Raji (cell line): Measurements from ENCODE around the gene XRCC3.

Source experiments
- POLR2A ChIP-seq: IDR thresholded peaks from 2 replicates; pipeline ENCODE4 v1.6.1; 2011; ENCODE audit warnings: low read depth, low read length, control low read depth; ENCODE audit not compliant: insufficient read depth

XRCC3 gene

GRCh38 chr14:103715052-103716000 lies at the start of gene XRCC3, which contains the start of gene ZFYVE21:
XRCC3 (minus strand) TSS chr14:103715451; CDS start chr14:103711087, 4,364 bp downstream.
ZFYVE21 (plus strand) TSS chr14:103715810; CDS start chr14:103715842, 32 bp downstream.
- peak; percentile 77 for TF ChIP-seq POLR2A

- no peak for TF ChIP-seq POLR2A
Measured at GRCh38 chr14:103763730-103764488, 48.7 kb upstream of the XRCC3 start.

- TF ChIP-seq POLR2A = no peak
Measured at GRCh38 chr14:103762541-103762940, 47.3 kb upstream of the XRCC3 start.

- no peak for TF ChIP-seq POLR2A
Measured at GRCh38 chr14:103762036-103762435, 46.8 kb upstream of the XRCC3 start.

GRCh38 chr14:103758059-103758776 lies 43.0 kb upstream of the XRCC3 start:
- no peak for TF ChIP-seq POLR2A

- TF ChIP-seq POLR2A = no peak
Measured at GRCh38 chr14:103755060-103755459, 39.8 kb upstream of the XRCC3 start.

- no peak for TF ChIP-seq POLR2A
Measured at GRCh38 chr14:103753774-103754173, 38.5 kb upstream of the XRCC3 start.

GRCh38 chr14:103749860-103750259 lies 34.6 kb upstream of the XRCC3 start:
- TF ChIP-seq POLR2A = no peak

GRCh38 chr14:103749452-103749851 lies 34.2 kb upstream of the XRCC3 start:
- no peak for TF ChIP-seq POLR2A

GRCh38 chr14:103748534-103748857 lies 33.2 kb upstream of the XRCC3 start:
- TF ChIP-seq POLR2A = no peak

- TF ChIP-seq POLR2A = no peak
Measured at GRCh38 chr14:103746701-103747100, 31.4 kb upstream of the XRCC3 start.

GRCh38 chr14:103745424-103745823 lies 30.2 kb upstream of the XRCC3 start:
- no peak for TF ChIP-seq POLR2A

- TF ChIP-seq POLR2A = no peak
Measured at GRCh38 chr14:103744621-103745395, 29.6 kb upstream of the XRCC3 start.

- TF ChIP-seq POLR2A = no peak
Measured at GRCh38 chr14:103743691-103744090, 28.4 kb upstream of the XRCC3 start.
